Caco-2 (cell line): ENCODE data around the gene NXNL1. TPM values are rescaled to one million over a fixed set of nuclear protein-coding genes. Genes with fewer than 3 reads are reported as not detected.

Experiments
- BruUV-seq: library from RNA; stranded (reverse); fragments of 400-500 nt; replicated peaks from 2 replicates; lab custom pipeline; 2021; lab: Mats Ljungman, UMichigan
- CTCF ChIA-PET: fragments of 300-600 bp; sonication (Branson Sonifier 250); formaldehyde crosslinking; loops from one replicate; lab custom pipeline; 2022; ENCODE audit warnings: antibody characterized with exemption; lab: Charles Lee
- POLR2A ChIA-PET: fragments of 300-600 bp; sonication (Branson Sonifier 250); formaldehyde crosslinking; loops from one replicate; lab custom pipeline; 2022; ENCODE audit warnings: antibody characterized with exemption; lab: Charles Lee
- DNase-seq, 2 experiments: peaks; one replicate each; pipeline versions ENCODE4 v3.0.0 to v3.0.0-alpha.2; 2020 to 2022
- H3K27me3 ChIP-seq: replicated peaks from 2 replicates; pipeline ENCODE4 v1.6.0; 2011; ENCODE audit warnings: low read length; ENCODE audit not compliant: control insufficient read depth, insufficient read depth
- H3K36me3 ChIP-seq: 2 replicates; pipeline ENCODE4 v1.5.1; 2011; ENCODE audit warnings: low read length; ENCODE audit not compliant: control insufficient read depth, insufficient read depth
- H3K4me1 ChIP-seq: fragments of 250-450 bp; sonication (Bioruptor Pico); 2 replicates; pipeline ENCODE4 v1.5.1; 2020; ENCODE audit warnings: mild to moderate bottlenecking
- H3K4me3 ChIP-seq: 2 replicates; pipeline ENCODE4 v1.5.1; 2011; ENCODE audit warnings: low read depth, mild to moderate bottlenecking, control low read depth, low read length
- H3K9me3 ChIP-seq: fragments of 250-450 bp; sonication (Bioruptor Pico); 2 replicates; pipeline ENCODE4 v1.5.1; 2020; ENCODE audit warnings: mild to moderate bottlenecking, moderate library complexity
- H3K27ac Mint-ChIP-seq: one replicate; pipeline ENCODE4 v1.8.0; 2022; ENCODE audit warnings: mixed read lengths; ENCODE audit not compliant: unreplicated experiment
- H3K27me3 Mint-ChIP-seq: one replicate; pipeline ENCODE4 v1.8.0; 2022; ENCODE audit warnings: mixed read lengths; ENCODE audit not compliant: insufficient read depth, unreplicated experiment
- H3K36me3 Mint-ChIP-seq: one replicate; pipeline ENCODE4 v1.8.0; 2022; ENCODE audit warnings: mild to moderate bottlenecking, mixed read lengths; ENCODE audit not compliant: insufficient read depth, unreplicated experiment
- H3K4me1 Mint-ChIP-seq: one replicate; pipeline ENCODE4 v1.8.0; 2022; ENCODE audit warnings: low read depth, mixed read lengths; ENCODE audit not compliant: unreplicated experiment
- H3K4me3 Mint-ChIP-seq: one replicate; pipeline ENCODE4 v1.8.0; 2022; ENCODE audit warnings: mild to moderate bottlenecking, moderate library complexity, mixed read lengths; ENCODE audit not compliant: unreplicated experiment
- H3K9me3 Mint-ChIP-seq: one replicate; pipeline ENCODE4 v1.8.0; 2022; ENCODE audit warnings: mixed read lengths; ENCODE audit not compliant: unreplicated experiment
- intact Hi-C: fragments of 100-400 bp; cut with micrococcal nuclease; formaldehyde crosslinking; loops from one replicate; pipeline ENCODE4 v1.10.0; 2022; ENCODE audit not compliant: unreplicated experiment
- total RNA-seq: library from RNA; stranded (reverse); gene quantifications from 2 replicates; pipeline ENCODE4 v1.2.3, GENCODE V29; 2022
- TF ChIP-seq, protein P1 (sequence below), 2 experiments: fragments of 200-600 bp in 1 of 2; IDR thresholded peaks; 1 replicate in 1 of 2; 2 replicates in 1 of 2; pipeline versions ENCODE4 v1.5.1 to v1.8.0; 2011 to 2022; ENCODE audit warnings: antibody characterized with exemption in 1 of 2, control low read depth in 1 of 2, inconsistent platforms in 1 of 2, low read depth in 1 of 2, low read length in 1 of 2, mild to moderate bottlenecking in 1 of 2, moderate library complexity in 1 of 2; ENCODE audit not compliant: insufficient read depth in 1 of 2, severe bottlenecking in 1 of 2, unreplicated experiment in 1 of 2

The NXNL1 gene
- total RNA-seq, 1 experiment from 2014 or later, result not detected

DNA sequence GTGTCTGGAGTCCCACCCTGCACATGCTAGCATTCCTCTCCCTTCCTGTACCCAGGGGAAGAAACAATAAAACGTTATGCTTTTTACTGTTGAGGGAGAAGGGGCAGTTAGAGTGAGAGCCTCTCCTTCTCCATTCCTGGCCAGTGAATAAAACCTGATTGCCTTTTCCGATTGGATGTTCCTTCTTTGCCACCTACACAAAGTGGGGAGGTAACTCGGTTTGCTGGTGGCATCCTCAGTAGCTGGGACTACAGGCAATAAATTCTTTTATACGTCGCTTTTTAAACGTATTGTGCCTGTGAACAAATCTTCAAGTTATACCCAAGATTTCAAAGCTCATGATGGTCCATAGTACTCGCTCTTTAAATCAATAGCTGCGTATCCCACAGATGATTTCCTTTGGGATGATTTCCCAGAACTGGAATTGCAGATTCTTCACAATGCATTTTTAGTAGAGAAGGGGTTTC, 41.5 kb downstream of the NXNL1 start:
- no peaks in the 10 kb centered on the region for H3K27me3 Mint-ChIP-seq
- intact Hi-C loops, result no loop called here
- POLR2A ChIA-PET, result interaction anchor here (0.5 to 1.5 kb wide), 7 partner anchors 10 to 874 kb away, joined by 3 to 15 read pairs (median 5); partner anchors contain the start of genes BST2, DDA1 and RPL18A
- H3K36me3 ChIP-seq, result no peaks in the 10 kb centered on the region
- peaks cover 12% of the 10 kb centered on the region for H3K4me1 Mint-ChIP-seq
- peak overlapping the region; percentile 89 for H3K27ac Mint-ChIP-seq
- H3K4me3 ChIP-seq, result peak overlapping the region; percentile 49
- no peaks in the 10 kb centered on the region for H3K9me3 Mint-ChIP-seq
- CTCF ChIA-PET, result interaction anchor here (0.6 to 1.4 kb wide), 8 partner anchors 10 to 347 kb away, joined by 3 to 6 read pairs (median 4); partner anchors contain the start of genes BST2 and DDA1
- H3K9me3 ChIP-seq, result no peaks in the 10 kb centered on the region
- BruUV-seq, result TSS peak; percentile 80
- H3K27me3 ChIP-seq, result no peaks in the 10 kb centered on the region
- peak overlapping the region; percentile 85 for H3K4me3 Mint-ChIP-seq
- no peak for DNase-seq
- TF ChIP-seq, protein P1, sequence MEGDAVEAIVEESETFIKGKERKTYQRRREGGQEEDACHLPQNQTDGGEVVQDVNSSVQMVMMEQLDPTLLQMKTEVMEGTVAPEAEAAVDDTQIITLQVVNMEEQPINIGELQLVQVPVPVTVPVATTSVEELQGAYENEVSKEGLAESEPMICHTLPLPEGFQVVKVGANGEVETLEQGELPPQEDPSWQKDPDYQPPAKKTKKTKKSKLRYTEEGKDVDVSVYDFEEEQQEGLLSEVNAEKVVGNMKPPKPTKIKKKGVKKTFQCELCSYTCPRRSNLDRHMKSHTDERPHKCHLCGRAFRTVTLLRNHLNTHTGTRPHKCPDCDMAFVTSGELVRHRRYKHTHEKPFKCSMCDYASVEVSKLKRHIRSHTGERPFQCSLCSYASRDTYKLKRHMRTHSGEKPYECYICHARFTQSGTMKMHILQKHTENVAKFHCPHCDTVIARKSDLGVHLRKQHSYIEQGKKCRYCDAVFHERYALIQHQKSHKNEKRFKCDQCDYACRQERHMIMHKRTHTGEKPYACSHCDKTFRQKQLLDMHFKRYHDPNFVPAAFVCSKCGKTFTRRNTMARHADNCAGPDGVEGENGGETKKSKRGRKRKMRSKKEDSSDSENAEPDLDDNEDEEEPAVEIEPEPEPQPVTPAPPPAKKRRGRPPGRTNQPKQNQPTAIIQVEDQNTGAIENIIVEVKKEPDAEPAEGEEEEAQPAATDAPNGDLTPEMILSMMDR (IDR thresholded peaks at IDR 0.05; ENCODE audit: insufficient read depth in 1 of 2, low read depth in 1 of 2, low read length in 1 of 2, severe bottlenecking in 1 of 2, unreplicated experiment in 1 of 2), result no peak
- H3K4me1 ChIP-seq, result peaks cover 8% of the 10 kb centered on the region; the same call in 1 of the 2 replicates
- peaks cover 14% of the 10 kb centered on the region for H3K36me3 Mint-ChIP-seq

DNA sequence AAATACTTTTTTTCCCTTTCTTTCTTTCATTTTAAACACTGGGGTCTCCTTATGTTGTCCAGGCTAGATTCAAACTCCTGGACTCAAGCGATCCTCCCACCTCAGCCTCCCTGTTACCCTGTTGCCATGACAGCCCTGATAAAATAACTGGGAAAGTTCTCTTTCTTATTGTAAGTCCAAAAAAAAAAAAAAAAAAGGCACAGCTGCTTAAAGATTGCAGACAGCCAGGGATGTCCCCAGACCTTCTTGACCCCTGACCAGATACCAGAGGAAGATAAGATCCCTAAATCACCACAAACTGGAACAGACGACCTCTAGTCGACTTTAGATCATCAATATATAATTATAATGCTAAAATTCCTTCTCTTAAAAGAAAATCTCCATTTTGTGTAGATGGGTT, 42.0 kb downstream of the NXNL1 start:
- peaks cover 14% of the 10 kb centered on the region for H3K36me3 Mint-ChIP-seq
- BruUV-seq, result no TSS peak
- H3K27me3 Mint-ChIP-seq, result no peaks in the 10 kb centered on the region
- Histone ChIP-seq H3K4me1 (peaks cover 8% of the 10 kb centered on the region; the same call in 1 of the 2 replicates), H3K27me3 (no peaks in the 10 kb centered on the region), H3K36me3 (no peaks in the 10 kb centered on the region), H3K4me3 (peak overlapping the region; percentile 49; the same call in 1 of the 2 replicates), H3K9me3 (no peaks in the 10 kb centered on the region)
- ChIA-PET POLR2A (interaction anchor here (0.6 to 1.5 kb wide), 2 partner anchors 12 to 30 kb away, joined by 3 to 4 read pairs; no protein-coding TSS in a partner anchor), CTCF (interaction anchor here (1.1 to 1.4 kb wide), 2 partner anchors 13 to 34 kb away, joined by 4 to 6 read pairs; partner anchors contain the start of gene BST2)
- H3K27ac Mint-ChIP-seq, result peak overlapping the region; percentile 89
- intact Hi-C loops, result no loop called here
- no peaks in the 10 kb centered on the region for H3K9me3 Mint-ChIP-seq
- H3K4me3 Mint-ChIP-seq, result peak overlapping the region; percentile 85
- H3K4me1 Mint-ChIP-seq, result peaks cover 12% of the 10 kb centered on the region
- DNase-seq, result no peak
- TF ChIP-seq, protein P1 (IDR thresholded peaks at IDR 0.05; ENCODE audit: insufficient read depth in 1 of 2, low read depth in 1 of 2, low read length in 1 of 2, severe bottlenecking in 1 of 2, unreplicated experiment in 1 of 2), result no peak

DNA sequence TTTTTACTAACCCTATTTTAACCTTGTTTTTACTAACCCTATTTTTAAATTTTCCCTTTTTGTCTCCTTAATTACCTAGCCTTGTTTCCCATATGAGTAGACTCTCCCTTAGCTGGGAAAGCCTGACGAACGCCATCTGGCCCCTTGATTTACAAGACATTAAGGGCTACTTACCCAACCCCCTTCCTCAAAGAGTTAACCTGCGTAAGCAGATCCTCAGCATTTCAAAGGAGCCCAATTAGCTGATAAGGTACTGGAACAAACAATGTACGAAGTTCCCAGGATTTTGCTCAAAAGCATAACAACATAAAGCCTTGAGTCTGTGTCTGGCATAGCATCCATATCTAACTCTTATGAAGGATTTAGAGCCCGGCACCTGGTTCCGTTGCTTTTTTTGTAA, 45.6 kb downstream of the NXNL1 start:
- intact Hi-C loops, result no loop called here
- Mint-ChIP-seq H3K4me1 (peaks cover 12% of the 10 kb centered on the region), H3K27ac (no peak overlapping the region), H3K4me3 (no peak overlapping the region), H3K9me3 (no peaks in the 10 kb centered on the region), H3K27me3 (no peaks in the 10 kb centered on the region), H3K36me3 (peaks cover 5% of the 10 kb centered on the region)
- no peaks in the 10 kb centered on the region for H3K9me3 ChIP-seq
- TF ChIP-seq, protein P1 (IDR thresholded peaks at IDR 0.05; ENCODE audit: insufficient read depth in 1 of 2, low read depth in 1 of 2, low read length in 1 of 2, severe bottlenecking in 1 of 2, unreplicated experiment in 1 of 2), result no peak
- no peaks in the 10 kb centered on the region for H3K27me3 ChIP-seq
- DNase-seq, result no peak
- ChIA-PET POLR2A (no interaction called here), CTCF (no interaction called here)
- peaks cover 3% of the 10 kb centered on the region; the same call in 1 of the 2 replicates for H3K4me1 ChIP-seq
- no TSS peak for BruUV-seq
- H3K36me3 ChIP-seq, result no peaks in the 10 kb centered on the region; the same call in 1 of the 2 replicates
- H3K4me3 ChIP-seq, result no peak overlapping the region
